Right lobe of liver (tissue), 6 donors: ENCODE data around the gene CBX3. TPM values are rescaled to one million over a fixed set of nuclear protein-coding genes. Genes with fewer than 3 reads are reported as not detected.
"Not testable (repeated sequence)": the region's sequence is repeated elsewhere in the genome, so short reads cannot be mapped to it uniquely, and the experiment has no call there.

Source experiments
- ATAC-seq, 4 donors: fragments of 200-7000 bp; cut with Tn5 transposase; one replicate each; pipeline ENCODE4 v1.9.1; 2020; ENCODE audit warnings: mild to moderate bottlenecking in 4 of 4, moderate library complexity in 4 of 4
- DNase-seq, 3 donors: peaks; one replicate each; pipeline ENCODE4 v3.0.0-alpha.2; 2020
- H3K27ac ChIP-seq, 3 donors: fragments of 200-600 bp; one replicate each; pipeline ENCODE4 v1.8.0; 2022
- H3K27me3 ChIP-seq, 2 donors: fragments of 200-600 bp; one replicate each; pipeline ENCODE4 v1.8.0; 2022
- H3K36me3 ChIP-seq, 4 donors: fragments of 200-600 bp; sonication (generic) in 1 of 4; one replicate each; pipeline versions ENCODE4 v1.5.1 to v1.8.0; 2017 to 2022; ENCODE audit warnings: control low read depth in 1 of 4
- H3K4me1 ChIP-seq, 4 donors: fragments of 200-600 bp; sonication (generic) in 1 of 4; one replicate each; pipeline versions ENCODE4 v1.5.1 to v1.8.0; 2017 to 2022; ENCODE audit warnings: control low read depth in 1 of 4
- H3K4me3 ChIP-seq, 3 donors: fragments of 200-600 bp; one replicate each; pipeline ENCODE4 v1.8.0; 2022
- H3K9me3 ChIP-seq, 4 donors: fragments of 200-600 bp; sonication (generic) in 1 of 4; one replicate each; pipeline versions ENCODE4 v1.5.1 to v1.8.0; 2017 to 2022; ENCODE audit warnings: control low read depth in 1 of 4
- POLR2A ChIP-seq: fragments of 450-650 bp; IDR thresholded peaks from one replicate; pipeline ENCODE4 v1.6.1; 2017; ENCODE audit warnings: antibody characterized with exemption, mild to moderate bottlenecking
- WGBS: methylation state at CpG from one replicate; pipeline ENCODE4 v1.1.6; 2018; ENCODE audit warnings: low coverage, low lambda C conversion rate; ENCODE audit not compliant: insufficient coverage; ENCODE audit errors: missing lambda C conversion rate; 5-methylcytosine and 5-hydroxymethylcytosine counted together
- intact Hi-C, 2 donors: fragments of 100-400 bp; cut with DNase I; formaldehyde crosslinking; loops; one replicate each; pipeline versions ENCODE4 v1.11.2 to v1.14.1; 2022
- total RNA-seq, 6 experiments: library from RNA; depleted of rRNA in 2 of 6; stranded (reverse); fragments of >200 nt in 2 of 6; fragmentation: NEBNext Ultra II Directional in 3 of 6; extraction: Animal tissue kit (Norgen Biotek cat#: 25700) in 3 of 6; gene quantifications; one replicate each; pipeline versions ENCODE4 v1.1.0 to v1.2.4, GENCODE V29; 2016 to 2023
- TF ChIP-seq, protein P1 (sequence below), 4 donors: fragments of 200-600 bp in 3 of 4; fragments of 450-650 bp in 1 of 4; IDR thresholded peaks; one replicate each; pipeline versions ENCODE4 v1.5.1 to v1.8.0; 2016 to 2022; ENCODE audit warnings: antibody characterized with exemption in 4 of 4, mild to moderate bottlenecking in 2 of 4
- donor health status: DM: no; HTN: yes; CAD: no.
- donor health status: DM: no; HTN: no; CAD: no.
- donor health status: DM: no; HTN: no; CAD: no.
- donor health status: DM: no; HTN: yes; CAD: no.
- donor health status: DM: no; HTN: yes; CAD: no.

CBX3 gene
- total RNA-seq, 6 experiments from 2014 or later: 26.4 to 42.1 (median 40.5) TPM

DNA sequence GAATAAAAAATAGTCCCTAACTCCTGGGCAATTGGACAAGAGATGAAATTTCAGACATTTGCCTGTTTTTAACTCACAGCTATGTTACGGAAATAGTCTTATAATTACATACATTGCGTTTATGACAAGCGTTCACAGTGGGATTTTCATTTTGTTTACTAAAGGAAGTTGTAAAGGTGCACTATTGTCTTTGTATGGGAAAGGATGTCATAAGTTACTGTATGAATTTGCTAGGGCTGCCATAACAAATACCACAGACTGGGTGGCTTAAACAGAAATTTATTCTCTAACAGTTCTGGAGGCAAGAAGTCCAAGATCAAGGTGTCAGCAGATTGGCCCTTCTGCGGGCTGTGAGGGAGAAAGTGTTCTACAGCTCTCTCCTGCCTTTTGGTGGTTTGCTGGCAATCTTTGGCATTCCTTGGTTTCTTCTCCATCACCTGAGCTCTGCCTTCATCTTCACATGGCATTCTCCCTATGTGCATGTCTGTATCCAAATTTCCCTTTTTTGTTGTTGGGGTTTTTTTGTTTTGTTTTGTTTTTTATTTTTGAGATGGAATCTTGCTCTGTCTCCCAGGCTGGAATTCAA, 43.9 kb upstream of the CBX3 start:
- no peak for ATAC-seq
- Histone ChIP-seq H3K4me1 (peaks cover 0 to under 1% (median 0%) of the 10 kb centered on the region in 4 donors), H3K27ac (no peak overlapping the region), H3K27me3 (no peaks in the 10 kb centered on the region), H3K4me3 (no peak overlapping the region), H3K9me3 (no peaks in the 10 kb centered on the region), H3K36me3 (no peaks in the 10 kb centered on the region)
- 81% methylated on average over 3 of the region's 4 CpGs for WGBS
- no peak for TF ChIP-seq POLR2A
- TF ChIP-seq, protein P1, sequence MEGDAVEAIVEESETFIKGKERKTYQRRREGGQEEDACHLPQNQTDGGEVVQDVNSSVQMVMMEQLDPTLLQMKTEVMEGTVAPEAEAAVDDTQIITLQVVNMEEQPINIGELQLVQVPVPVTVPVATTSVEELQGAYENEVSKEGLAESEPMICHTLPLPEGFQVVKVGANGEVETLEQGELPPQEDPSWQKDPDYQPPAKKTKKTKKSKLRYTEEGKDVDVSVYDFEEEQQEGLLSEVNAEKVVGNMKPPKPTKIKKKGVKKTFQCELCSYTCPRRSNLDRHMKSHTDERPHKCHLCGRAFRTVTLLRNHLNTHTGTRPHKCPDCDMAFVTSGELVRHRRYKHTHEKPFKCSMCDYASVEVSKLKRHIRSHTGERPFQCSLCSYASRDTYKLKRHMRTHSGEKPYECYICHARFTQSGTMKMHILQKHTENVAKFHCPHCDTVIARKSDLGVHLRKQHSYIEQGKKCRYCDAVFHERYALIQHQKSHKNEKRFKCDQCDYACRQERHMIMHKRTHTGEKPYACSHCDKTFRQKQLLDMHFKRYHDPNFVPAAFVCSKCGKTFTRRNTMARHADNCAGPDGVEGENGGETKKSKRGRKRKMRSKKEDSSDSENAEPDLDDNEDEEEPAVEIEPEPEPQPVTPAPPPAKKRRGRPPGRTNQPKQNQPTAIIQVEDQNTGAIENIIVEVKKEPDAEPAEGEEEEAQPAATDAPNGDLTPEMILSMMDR (IDR thresholded peaks at IDR 0.05): no peak
- DNase-seq: no peak
- intact Hi-C loops: no loop called here

DNA sequence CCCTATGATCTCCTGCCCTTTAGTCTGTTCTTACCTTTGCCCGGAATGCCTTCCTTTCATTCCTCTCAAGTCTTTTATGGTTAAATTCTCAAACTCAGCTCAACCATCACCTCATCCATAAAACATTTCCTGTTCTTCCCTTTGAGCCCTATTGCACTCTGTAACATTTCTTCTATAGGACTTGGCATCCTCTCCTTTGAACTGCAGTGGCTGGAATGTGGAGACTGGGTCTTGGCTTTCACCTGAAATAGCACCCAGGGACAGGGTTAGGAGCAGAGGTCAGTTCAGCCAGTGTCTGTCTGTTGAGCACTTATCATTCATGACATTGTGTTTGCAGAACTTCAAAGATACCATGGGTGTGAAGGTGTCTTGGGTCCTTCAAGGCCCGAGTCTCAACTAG, 42.3 kb upstream of the CBX3 start:
- Histone ChIP-seq H3K4me3 (no peak overlapping the region), H3K4me1 (no peaks in the 10 kb centered on the region), H3K27ac (no peak overlapping the region), H3K27me3 (no peaks in the 10 kb centered on the region), H3K36me3 (no peaks in the 10 kb centered on the region), H3K9me3 (no peaks in the 10 kb centered on the region)
- DNase-seq (no peak), ATAC-seq (no peak)
- TF ChIP-seq POLR2A: no peak
- 60% methylated on average over 2 of the region's 2 CpGs for WGBS
- intact Hi-C loops: no loop called here

DNA sequence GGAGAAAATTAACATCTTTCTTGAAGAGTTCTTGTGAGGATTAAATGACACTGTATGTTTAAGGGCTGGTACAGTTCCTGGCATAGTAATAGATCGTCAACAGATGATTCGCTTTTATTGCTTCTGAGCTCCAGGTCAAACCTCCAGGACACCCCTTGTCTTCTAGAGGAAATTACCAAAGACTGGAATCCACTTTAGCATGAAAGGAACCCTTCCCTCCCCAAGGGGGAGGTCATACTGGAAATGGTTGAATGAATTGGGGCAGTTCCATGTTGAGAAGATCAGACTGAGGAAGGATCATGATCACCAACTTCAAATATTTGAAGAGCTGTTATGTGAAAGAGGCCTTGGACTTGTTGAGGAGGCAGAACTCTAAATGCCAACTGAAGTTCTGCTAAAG, 40.6 kb upstream of the CBX3 start:
- WGBS: 90% methylated on average over 2 of the region's 2 CpGs
- intact Hi-C loops: no loop called here

DNA sequence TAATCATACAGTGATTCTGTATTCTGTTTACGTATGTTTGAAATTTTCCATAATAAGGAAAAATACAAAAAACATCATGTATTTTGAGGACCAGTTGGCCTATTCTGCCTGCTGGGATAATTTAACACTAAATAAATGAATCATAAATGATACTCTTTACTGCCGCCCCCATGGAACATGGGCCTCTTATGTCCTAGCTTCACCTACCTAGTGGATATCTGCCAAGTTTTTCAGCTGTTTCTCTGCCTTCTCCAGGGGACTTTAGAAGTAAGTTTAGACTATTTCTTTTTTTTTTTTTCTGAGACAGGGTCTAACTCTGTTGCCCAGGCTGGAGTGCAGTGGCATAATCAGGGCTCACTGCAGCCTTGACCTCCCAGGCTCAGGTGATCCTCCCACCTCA, 39.1 kb upstream of the CBX3 start:
- no peak overlapping the region for H3K4me3 ChIP-seq
- ATAC-seq (no peak), DNase-seq (no peak)
- WGBS: 92% methylated on average over 2 of the region's 2 CpGs
- no peak for TF ChIP-seq POLR2A
- TF ChIP-seq, protein P1 (IDR thresholded peaks at IDR 0.05): no peak
- peaks cover 0 to 1% (median 0%) of the 10 kb centered on the region in 4 donors for H3K4me1 ChIP-seq
- intact Hi-C loops: no loop called here
- H3K36me3 ChIP-seq: no peaks in the 10 kb centered on the region
- H3K27ac ChIP-seq: no peak overlapping the region
- no peaks in the 10 kb centered on the region for H3K27me3 ChIP-seq
- no peaks in the 10 kb centered on the region for H3K9me3 ChIP-seq

More for the DNA sequence above, 40.6 kb upstream of the CBX3 start:
- Histone ChIP-seq H3K27ac (no peak overlapping the region), H3K4me1 (no peaks in the 10 kb centered on the region), H3K27me3 (no peaks in the 10 kb centered on the region), H3K9me3 (no peaks in the 10 kb centered on the region), H3K36me3 (no peaks in the 10 kb centered on the region), H3K4me3 (no peak overlapping the region)
- no peak for TF ChIP-seq POLR2A
- TF ChIP-seq, protein P1 (IDR thresholded peaks at IDR 0.05): no peak
- DNase-seq: no peak
- ATAC-seq: no peak

DNA sequence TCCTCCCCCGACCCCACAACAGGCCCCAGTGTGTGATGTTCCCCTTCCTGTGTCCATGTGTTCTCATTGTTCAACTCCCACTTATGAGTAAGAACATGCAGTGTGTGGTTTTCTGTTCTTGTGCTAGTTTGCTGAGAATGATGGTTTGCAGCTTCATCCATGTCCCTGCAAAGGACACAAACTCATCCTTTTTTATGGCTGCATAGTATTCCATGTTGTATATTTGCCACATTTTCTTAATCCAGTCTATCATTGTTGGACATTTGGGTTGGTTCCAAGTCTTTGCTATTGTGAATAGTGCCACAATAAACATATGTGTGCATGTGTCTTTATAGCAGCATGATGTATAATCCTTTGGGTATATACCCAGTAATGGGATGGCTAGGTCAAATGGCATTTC, 37.7 kb upstream of the CBX3 start:
- ATAC-seq, H3K36me3 ChIP-seq, H3K27me3 ChIP-seq, H3K27ac ChIP-seq, H3K9me3 ChIP-seq, H3K4me1 ChIP-seq, H3K4me3 ChIP-seq, DNase-seq, intact Hi-C loops: not testable (repeated sequence)
- WGBS: 43% methylated on average over 1 of the region's 1 CpG
